NB4 (cell line): Measurements from ENCODE around the gene PPCDC.

ENCODE experiments used
- POLR2A ChIP-seq: IDR thresholded peaks from 2 replicates; pipeline ENCODE4 v1.6.1; 2011; ENCODE audit warnings: mild to moderate bottlenecking; ENCODE audit not compliant: insufficient read length; ENCODE audit errors: extremely low read depth
- TF ChIP-seq, protein P1 (sequence below): IDR thresholded peaks from one replicate; pipeline ENCODE4 v1.5.1; 2012; ENCODE audit warnings: low read depth, low read length
- TF ChIP-seq, protein P2 (sequence below): IDR thresholded peaks from 2 replicates; pipeline ENCODE4 v1.6.1; 2011; ENCODE audit warnings: low read depth, low read length

DNA sequence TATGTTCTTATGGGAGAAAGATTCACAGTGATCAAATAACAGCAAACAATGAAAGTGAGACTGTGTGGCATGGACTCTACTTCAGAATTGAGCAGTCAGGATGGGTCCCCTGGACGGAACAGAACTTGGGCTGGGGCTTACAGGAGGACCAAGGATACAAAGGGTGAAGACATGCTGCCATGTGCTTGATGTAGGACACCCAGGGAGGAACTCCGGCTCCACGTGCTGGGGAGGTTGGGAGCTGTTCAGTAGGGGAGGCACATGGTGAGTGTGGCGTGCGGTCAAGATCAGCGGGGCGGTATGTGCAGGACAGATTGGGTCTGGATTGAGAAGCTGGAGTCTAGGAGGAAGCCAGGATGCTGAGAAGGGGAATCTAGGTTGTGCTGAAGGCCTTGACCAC, 32.6 kb downstream of the PPCDC start:
- TF ChIP-seq, protein P1, sequence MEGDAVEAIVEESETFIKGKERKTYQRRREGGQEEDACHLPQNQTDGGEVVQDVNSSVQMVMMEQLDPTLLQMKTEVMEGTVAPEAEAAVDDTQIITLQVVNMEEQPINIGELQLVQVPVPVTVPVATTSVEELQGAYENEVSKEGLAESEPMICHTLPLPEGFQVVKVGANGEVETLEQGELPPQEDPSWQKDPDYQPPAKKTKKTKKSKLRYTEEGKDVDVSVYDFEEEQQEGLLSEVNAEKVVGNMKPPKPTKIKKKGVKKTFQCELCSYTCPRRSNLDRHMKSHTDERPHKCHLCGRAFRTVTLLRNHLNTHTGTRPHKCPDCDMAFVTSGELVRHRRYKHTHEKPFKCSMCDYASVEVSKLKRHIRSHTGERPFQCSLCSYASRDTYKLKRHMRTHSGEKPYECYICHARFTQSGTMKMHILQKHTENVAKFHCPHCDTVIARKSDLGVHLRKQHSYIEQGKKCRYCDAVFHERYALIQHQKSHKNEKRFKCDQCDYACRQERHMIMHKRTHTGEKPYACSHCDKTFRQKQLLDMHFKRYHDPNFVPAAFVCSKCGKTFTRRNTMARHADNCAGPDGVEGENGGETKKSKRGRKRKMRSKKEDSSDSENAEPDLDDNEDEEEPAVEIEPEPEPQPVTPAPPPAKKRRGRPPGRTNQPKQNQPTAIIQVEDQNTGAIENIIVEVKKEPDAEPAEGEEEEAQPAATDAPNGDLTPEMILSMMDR = no peak
- TF ChIP-seq POLR2A = no peak
- TF ChIP-seq, protein P2, sequence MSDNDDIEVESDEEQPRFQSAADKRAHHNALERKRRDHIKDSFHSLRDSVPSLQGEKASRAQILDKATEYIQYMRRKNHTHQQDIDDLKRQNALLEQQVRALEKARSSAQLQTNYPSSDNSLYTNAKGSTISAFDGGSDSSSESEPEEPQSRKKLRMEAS = no peak
